MCF 10A (cell line): ENCODE data around the gene RUBCNL. TPM values are rescaled to one million over a fixed set of nuclear protein-coding genes. Genes with fewer than 3 reads are reported as not detected.
A peak's percentile ranks its signal among the peaks of the same experiment; 100 is the strongest.

Experiments
- BruUV-seq: library from RNA; stranded (reverse); fragments of 400-500 nt; replicated peaks from 2 replicates; lab custom pipeline; 2021; lab: Mats Ljungman, UMichigan
- CTCF ChIA-PET: fragments of 300-600 bp; sonication (Branson Sonifier 250); formaldehyde crosslinking; extraction: SDS; loops from one replicate; lab custom pipeline; 2021; ENCODE audit warnings: antibody characterized with exemption, inconsistent platforms; lab: Yijun Ruan, JAX
- POLR2A ChIA-PET: fragments of 300-600, 350-650 bp; sonication (Branson Sonifier 250); formaldehyde crosslinking; extraction: SDS; loops from one replicate; lab custom pipeline; 2020; ENCODE audit warnings: antibody characterized with exemption, inconsistent platforms; lab: Yijun Ruan, JAX
- DNase-seq: peaks from one replicate; pipeline ENCODE4 v3.0.0-alpha.2; 2018; ENCODE audit not compliant: unreplicated experiment
- H3K27ac Mint-ChIP-seq: one replicate; pipeline ENCODE4 v1.8.0; 2022; ENCODE audit warnings: mild to moderate bottlenecking, low read depth, mixed read lengths; ENCODE audit not compliant: unreplicated experiment
- H3K27me3 Mint-ChIP-seq: one replicate; pipeline ENCODE4 v1.8.0; 2022; ENCODE audit warnings: mixed read lengths; ENCODE audit not compliant: insufficient read depth, unreplicated experiment
- H3K36me3 Mint-ChIP-seq: one replicate; pipeline ENCODE4 v1.8.0; 2022; ENCODE audit warnings: mild to moderate bottlenecking, moderate library complexity, mixed read lengths; ENCODE audit not compliant: insufficient read depth, unreplicated experiment
- H3K4me1 Mint-ChIP-seq: one replicate; pipeline ENCODE4 v1.8.0; 2022; ENCODE audit warnings: mixed read lengths; ENCODE audit not compliant: insufficient read depth, unreplicated experiment
- H3K4me3 Mint-ChIP-seq: one replicate; pipeline ENCODE4 v1.8.0; 2022; ENCODE audit warnings: mild to moderate bottlenecking, moderate library complexity, mixed read lengths; ENCODE audit not compliant: unreplicated experiment
- H3K9me3 Mint-ChIP-seq: one replicate; pipeline ENCODE4 v1.8.0; 2022; ENCODE audit warnings: mixed read lengths; ENCODE audit not compliant: unreplicated experiment
- CTCF ChIP-seq: fragments of 200-600 bp; IDR thresholded peaks from one replicate; pipeline ENCODE4 v1.8.0; 2022; ENCODE audit warnings: antibody characterized with exemption, mild to moderate bottlenecking; ENCODE audit not compliant: unreplicated experiment
- intact Hi-C: fragments of 100-400 bp; cut with micrococcal nuclease; formaldehyde crosslinking; loops from 2 replicates; pipeline ENCODE4 v1.14.1; 2022
- total RNA-seq: library from RNA; stranded (reverse); gene quantifications from 2 replicates; pipeline ENCODE4 v1.2.3, GENCODE V29; 2022

RUBCNL gene
- total RNA-seq, 1 experiment from 2014 or later = 0.37 TPM

GRCh38 chr13:46339035-46339666 is 47.9 kb downstream of the RUBCNL start:
- POLR2A ChIA-PET = no interaction called here
- Mint-ChIP-seq H3K4me3 (no peak overlapping the region), H3K4me1 (no peaks in the 10 kb centered on the region), H3K9me3 (no peaks in the 10 kb centered on the region), H3K27me3 (no peaks in the 10 kb centered on the region), H3K27ac (no peak overlapping the region), H3K36me3 (no peaks in the 10 kb centered on the region)
- CTCF ChIA-PET = interaction anchor here (0.6 kb wide), 1 partner anchor 734 kb away, joined by 3 read pairs; no protein-coding TSS in a partner anchor
- TF ChIP-seq CTCF = no peak
- intact Hi-C loops = no loop called here
- DNase-seq = peak; percentile 90
- BruUV-seq = no TSS peak

- Mint-ChIP-seq H3K36me3 (no peaks in the 10 kb centered on the region), H3K27me3 (no peaks in the 10 kb centered on the region)
Observed at GRCh38 chr13:46337700-46338099, 49.4 kb downstream of the RUBCNL start.

GRCh38 chr13:46334035-46334822 is 52.8 kb downstream of the RUBCNL start:
- intact Hi-C loops = no loop called here
- Mint-ChIP-seq H3K4me1 (no peaks in the 10 kb centered on the region), H3K36me3 (no peaks in the 10 kb centered on the region), H3K27me3 (peaks cover 32% of the 10 kb centered on the region), H3K27ac (no peak overlapping the region), H3K9me3 (no peaks in the 10 kb centered on the region), H3K4me3 (no peak overlapping the region)
- POLR2A ChIA-PET = interaction anchor here (1.2 kb wide), 1 partner anchor 21 kb away, joined by 3 read pairs; no protein-coding TSS in a partner anchor
- no peak for TF ChIP-seq CTCF
- DNase-seq = no peak
- CTCF ChIA-PET = interaction anchor here (0.6 kb wide), 1 partner anchor 13 kb away, joined by 3 read pairs; no protein-coding TSS in a partner anchor
- BruUV-seq = no TSS peak

More at GRCh38 chr13:46337700-46338099, 49.4 kb downstream of the RUBCNL start:
- POLR2A ChIA-PET = interaction anchor here (0.6 kb wide), 1 partner anchor 26 kb away, joined by 3 read pairs; no protein-coding TSS in a partner anchor
- TF ChIP-seq CTCF = no peak
- Mint-ChIP-seq H3K4me1 (no peaks in the 10 kb centered on the region), H3K27ac (no peak overlapping the region), H3K4me3 (no peak overlapping the region), H3K9me3 (no peaks in the 10 kb centered on the region)
- intact Hi-C loops = no loop called here
- CTCF ChIA-PET = no interaction called here
- no TSS peak for BruUV-seq
- no peak for DNase-seq

GRCh38 chr13:46332772-46333171 is 54.3 kb downstream of the RUBCNL start:
- H3K4me3 Mint-ChIP-seq = no peak overlapping the region
- H3K27me3 Mint-ChIP-seq = peaks cover 40% of the 10 kb centered on the region
- no peak for DNase-seq
- TF ChIP-seq CTCF = no peak
- intact Hi-C loops = no loop called here
- BruUV-seq = no TSS peak
- CTCF ChIA-PET = interaction anchor here (0.6 to 2.0 kb wide), 2 partner anchors 12 to 17 kb away, joined by 5 to 8 read pairs; no protein-coding TSS in a partner anchor
- H3K4me1 Mint-ChIP-seq = no peaks in the 10 kb centered on the region
- H3K36me3 Mint-ChIP-seq = no peaks in the 10 kb centered on the region
- no peaks in the 10 kb centered on the region for H3K9me3 Mint-ChIP-seq
- H3K27ac Mint-ChIP-seq = no peak overlapping the region
- POLR2A ChIA-PET = interaction anchor here (1.2 kb wide), 1 partner anchor 22 kb away, joined by 3 read pairs; no protein-coding TSS in a partner anchor
